Muscle layer of duodenum (tissue), 2 donors: ENCODE results near the gene NTN1.

Experiments used
- H3K27ac ChIP-seq: one replicate; pipeline ENCODE4 v1.7.0; 2013; ENCODE audit warnings: mild to moderate bottlenecking, low read length
- H3K27me3 ChIP-seq: one replicate; pipeline ENCODE4 v1.7.0; 2013; ENCODE audit warnings: low read depth, mild to moderate bottlenecking, control low read depth, low read length
- H3K36me3 ChIP-seq, 2 donors: one replicate each; pipeline ENCODE4 v1.7.0; 2013; ENCODE audit warnings: low read length in 2 of 2, control low read depth in 1 of 2, mild to moderate bottlenecking in 1 of 2; ENCODE audit not compliant: insufficient read depth in 2 of 2, control insufficient read depth in 1 of 2
- H3K4me1 ChIP-seq, 2 donors: one replicate each; pipeline ENCODE4 v1.7.0; 2013; ENCODE audit warnings: low read length in 2 of 2, mild to moderate bottlenecking in 2 of 2, control low read depth in 1 of 2, moderate library complexity in 1 of 2; ENCODE audit not compliant: insufficient read depth in 2 of 2, control insufficient read depth in 1 of 2
- H3K4me3 ChIP-seq, 2 donors: one replicate each; pipeline ENCODE4 v1.7.0; 2013; ENCODE audit warnings: low read length in 2 of 2, low read depth in 1 of 2, mild to moderate bottlenecking in 1 of 2
- H3K9me3 ChIP-seq, 2 donors: one replicate each; pipeline ENCODE4 v1.7.0; 2013; ENCODE audit warnings: low read length in 2 of 2, control low read depth in 1 of 2, mild to moderate bottlenecking in 1 of 2; ENCODE audit not compliant: control insufficient read depth in 1 of 2
- donor health status: healthy.

NTN1 gene

GRCh38 chr17:9226130-9226793 lies 205.0 kb downstream of the NTN1 start:
- no peak overlapping the region for H3K4me3 ChIP-seq
- H3K27me3 ChIP-seq, result no peaks in the 10 kb centered on the region
- H3K36me3 ChIP-seq, result no peaks in the 10 kb centered on the region
- no peaks in the 10 kb centered on the region for H3K9me3 ChIP-seq
- H3K4me1 ChIP-seq, result no peaks in the 10 kb centered on the region
- no peak overlapping the region for H3K27ac ChIP-seq

DNA sequence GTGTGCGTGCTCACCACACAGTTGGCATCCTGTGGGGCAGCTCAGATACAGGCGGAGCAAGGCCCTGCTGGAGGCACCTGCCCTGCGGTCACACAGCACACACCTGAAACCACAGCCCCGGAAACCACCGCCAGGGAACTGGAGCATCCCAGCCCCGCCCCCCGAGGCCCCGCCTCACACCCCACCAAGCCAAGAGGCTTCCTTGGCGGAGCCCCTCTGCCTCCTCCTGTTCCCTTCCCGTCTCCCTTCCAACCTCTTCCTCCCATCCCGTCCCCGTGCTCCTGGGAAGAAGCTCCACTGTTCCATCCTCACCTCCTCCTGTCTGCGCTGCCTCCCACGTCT lies 205.5 kb downstream of the NTN1 start:
- Histone ChIP-seq H3K27me3 (no peaks in the 10 kb centered on the region), H3K4me1 (peaks cover 0 to 2% of the 10 kb centered on the region in 2 donors), H3K36me3 (no peaks in the 10 kb centered on the region), H3K27ac (no peak overlapping the region), H3K9me3 (no peaks in the 10 kb centered on the region), H3K4me3 (no peak overlapping the region)

- H3K27ac ChIP-seq, result peak overlapping the region; percentile 7
- no peak overlapping the region for H3K4me3 ChIP-seq
- no peaks in the 10 kb centered on the region for H3K9me3 ChIP-seq
- H3K36me3 ChIP-seq, result no peaks in the 10 kb centered on the region
- H3K27me3 ChIP-seq, result no peaks in the 10 kb centered on the region
- H3K4me1 ChIP-seq, result peaks cover 0 to 13% of the 10 kb centered on the region in 2 donors
Observed at GRCh38 chr17:9227819-9228407, 206.6 kb downstream of the NTN1 start.

DNA sequence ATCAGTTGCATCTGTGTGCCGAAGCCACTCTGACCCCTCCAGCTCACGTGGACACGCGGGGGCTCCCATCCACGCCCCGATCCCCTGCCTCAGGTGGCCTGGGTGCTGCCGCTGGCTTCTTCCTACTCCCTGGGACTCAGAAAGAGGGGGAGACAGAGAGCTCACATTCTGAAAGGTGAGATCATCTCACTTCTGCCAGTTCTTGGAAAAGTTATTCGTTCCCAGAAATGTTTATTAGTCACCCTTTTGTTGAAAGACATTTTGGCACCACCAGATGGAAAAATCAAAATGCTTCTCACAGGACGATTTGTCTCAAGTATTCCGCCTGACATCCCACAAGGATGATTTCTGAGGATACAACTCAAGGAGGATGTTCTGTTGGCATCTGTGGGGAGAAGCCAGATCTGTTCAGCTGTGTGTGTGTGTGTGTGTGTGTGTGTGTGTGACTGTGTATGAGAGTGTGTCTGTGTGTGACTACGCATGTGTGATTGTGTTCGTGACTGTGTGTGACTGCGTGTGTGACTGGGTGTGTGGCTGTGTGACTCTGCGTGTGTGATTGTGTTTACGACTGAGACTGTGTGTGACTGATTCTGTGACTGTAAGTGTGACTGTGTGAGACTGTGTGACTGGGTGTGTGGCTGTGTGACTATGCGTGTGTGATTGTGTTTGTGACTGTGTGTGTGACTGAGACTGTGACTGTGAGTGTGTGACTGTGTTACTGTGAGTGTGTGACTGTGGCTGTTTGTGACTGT lies 207.3 kb downstream of the NTN1 start:
- Histone ChIP-seq H3K36me3 (no peaks in the 10 kb centered on the region), H3K4me3 (no peak overlapping the region), H3K9me3 (no peaks in the 10 kb centered on the region), H3K27me3 (no peaks in the 10 kb centered on the region), H3K4me1 (peaks cover 0 to 13% of the 10 kb centered on the region in 2 donors), H3K27ac (peak overlapping the region; percentile 7)

- Histone ChIP-seq H3K27ac (peak overlapping the region; percentile 7), H3K4me1 (peaks cover 0 to 13% of the 10 kb centered on the region in 2 donors), H3K36me3 (no peaks in the 10 kb centered on the region)
Observed at GRCh38 chr17:9229160-9229825, 208.0 kb downstream of the NTN1 start.

DNA sequence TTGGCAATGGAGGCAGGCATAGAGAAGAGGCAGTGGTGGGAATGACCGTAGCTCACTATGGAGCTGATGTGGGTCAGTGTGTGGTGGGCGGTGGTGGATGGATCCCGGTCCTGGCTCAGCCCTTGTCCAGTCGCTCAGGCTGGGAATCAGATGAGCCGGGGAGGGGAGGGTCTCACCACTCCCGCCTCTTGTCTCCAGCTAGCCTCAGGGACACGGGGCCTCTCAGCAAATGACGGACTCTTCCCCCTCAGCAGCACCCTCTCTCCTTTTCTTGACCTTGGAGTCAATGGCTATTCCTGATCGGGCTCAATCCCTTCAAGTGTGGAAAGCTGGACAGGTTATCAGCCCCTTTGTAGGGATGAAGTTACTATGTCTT lies 208.5 kb downstream of the NTN1 start:
- H3K36me3 ChIP-seq, result no peaks in the 10 kb centered on the region
- H3K9me3 ChIP-seq, result no peaks in the 10 kb centered on the region
- H3K27me3 ChIP-seq, result no peaks in the 10 kb centered on the region
- peaks cover 0 to 13% of the 10 kb centered on the region in 2 donors for H3K4me1 ChIP-seq
- no peak overlapping the region for H3K27ac ChIP-seq
- no peak overlapping the region for H3K4me3 ChIP-seq

More at GRCh38 chr17:9229160-9229825, 208.0 kb downstream of the NTN1 start:
- no peaks in the 10 kb centered on the region for H3K9me3 ChIP-seq
- no peaks in the 10 kb centered on the region for H3K27me3 ChIP-seq
- H3K4me3 ChIP-seq, result no peak overlapping the region

- peaks cover 0 to 13% of the 10 kb centered on the region in 2 donors for H3K4me1 ChIP-seq
- no peaks in the 10 kb centered on the region for H3K27me3 ChIP-seq
- no peak overlapping the region for H3K27ac ChIP-seq
- no peaks in the 10 kb centered on the region for H3K36me3 ChIP-seq
- H3K4me3 ChIP-seq, result no peak overlapping the region
- H3K9me3 ChIP-seq, result no peaks in the 10 kb centered on the region
Observed at GRCh38 chr17:9230346-9230745, 209.0 kb downstream of the NTN1 start.

DNA sequence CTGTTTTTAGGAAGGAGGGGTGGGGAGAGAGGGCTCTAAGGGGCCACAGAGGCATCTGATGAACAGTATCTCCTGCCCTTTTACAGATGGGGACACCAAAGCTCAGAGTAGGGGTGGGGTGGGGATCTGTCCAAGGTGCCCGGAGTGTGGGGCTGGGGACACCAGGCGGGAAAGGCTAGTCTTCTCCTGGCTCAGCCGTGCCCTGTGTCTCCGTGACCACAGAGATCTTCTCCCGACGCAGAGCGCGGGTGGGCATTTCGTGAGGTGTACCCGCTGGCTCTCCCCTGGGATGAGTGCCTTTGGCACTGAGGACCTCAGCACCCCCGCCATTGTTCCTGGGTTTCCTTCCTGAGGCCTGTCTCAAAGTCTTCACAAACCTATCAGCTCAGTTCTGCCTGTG lies 209.6 kb downstream of the NTN1 start:
- Histone ChIP-seq H3K27ac (no peak overlapping the region), H3K4me3 (no peak overlapping the region), H3K36me3 (no peaks in the 10 kb centered on the region), H3K9me3 (no peaks in the 10 kb centered on the region), H3K27me3 (no peaks in the 10 kb centered on the region), H3K4me1 (peaks cover 0 to 13% of the 10 kb centered on the region in 2 donors)

DNA sequence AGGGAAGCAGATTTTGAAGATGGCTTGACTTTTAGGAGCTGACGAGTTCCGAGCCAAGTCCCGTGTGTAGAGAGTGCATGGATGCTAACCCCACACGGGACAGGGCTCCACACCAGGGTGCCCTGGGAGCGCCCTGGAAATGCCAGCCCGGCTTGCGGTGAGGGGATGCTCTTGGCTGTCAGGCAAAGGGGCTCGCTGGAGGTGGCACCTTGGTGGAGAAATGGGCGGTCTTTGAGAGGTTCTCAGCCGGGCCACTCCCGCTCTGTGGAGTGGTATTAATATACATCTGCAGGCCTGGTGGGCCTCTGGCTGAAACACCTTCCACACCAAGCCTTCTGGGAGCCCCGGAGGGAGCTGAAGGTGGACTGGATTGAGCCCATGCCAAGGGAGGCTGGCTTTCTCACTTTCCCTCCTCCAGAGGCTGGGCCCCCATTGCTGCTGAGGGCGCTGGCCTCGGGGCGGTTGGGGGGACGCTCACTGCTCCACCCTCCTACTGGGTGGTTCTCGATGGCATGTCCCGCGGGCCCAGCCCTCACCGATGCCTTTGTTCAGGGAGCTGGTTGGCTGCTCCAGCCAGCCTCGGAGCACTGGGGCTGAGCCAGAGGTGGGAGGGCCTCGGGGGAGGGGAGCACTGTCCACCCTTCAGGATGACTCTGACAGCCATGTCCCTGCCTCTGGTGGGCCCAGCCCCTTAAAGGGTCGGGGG lies 210.3 kb downstream of the NTN1 start:
- Histone ChIP-seq H3K27me3 (no peaks in the 10 kb centered on the region), H3K27ac (no peak overlapping the region), H3K9me3 (no peaks in the 10 kb centered on the region)

DNA sequence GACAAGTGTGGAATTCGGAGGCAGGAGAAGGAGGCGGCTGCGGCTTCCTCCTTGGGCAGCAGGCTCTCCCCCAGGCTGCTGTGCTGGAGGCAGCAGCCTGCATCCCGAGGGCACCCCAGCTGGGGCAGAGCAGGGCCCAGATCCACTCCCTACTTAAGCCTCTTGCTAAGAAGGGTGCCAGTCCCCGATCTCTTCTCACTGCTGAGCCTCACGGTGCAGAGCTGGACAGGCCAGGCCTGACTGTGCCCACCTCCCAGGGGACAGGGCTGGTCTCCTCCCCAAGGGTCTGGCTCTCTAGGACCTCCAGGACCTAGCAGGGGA lies 210.8 kb downstream of the NTN1 start:
- H3K4me3 ChIP-seq, result no peak overlapping the region
- no peak overlapping the region for H3K27ac ChIP-seq
- no peaks in the 10 kb centered on the region for H3K27me3 ChIP-seq
- H3K36me3 ChIP-seq, result peaks cover 0 to 3% of the 10 kb centered on the region in 2 donors
- peaks cover 0 to 13% of the 10 kb centered on the region in 2 donors for H3K4me1 ChIP-seq
- no peaks in the 10 kb centered on the region for H3K9me3 ChIP-seq

More for the DNA sequence above, 210.3 kb downstream of the NTN1 start:
- peaks cover 0 to 13% of the 10 kb centered on the region in 2 donors for H3K4me1 ChIP-seq
- H3K4me3 ChIP-seq, result no peak overlapping the region
- peaks cover 0 to under 1% of the 10 kb centered on the region in 2 donors for H3K36me3 ChIP-seq
